ENCODE measurements around the gene KCNJ4.

Gene KCNJ4

DNA sequence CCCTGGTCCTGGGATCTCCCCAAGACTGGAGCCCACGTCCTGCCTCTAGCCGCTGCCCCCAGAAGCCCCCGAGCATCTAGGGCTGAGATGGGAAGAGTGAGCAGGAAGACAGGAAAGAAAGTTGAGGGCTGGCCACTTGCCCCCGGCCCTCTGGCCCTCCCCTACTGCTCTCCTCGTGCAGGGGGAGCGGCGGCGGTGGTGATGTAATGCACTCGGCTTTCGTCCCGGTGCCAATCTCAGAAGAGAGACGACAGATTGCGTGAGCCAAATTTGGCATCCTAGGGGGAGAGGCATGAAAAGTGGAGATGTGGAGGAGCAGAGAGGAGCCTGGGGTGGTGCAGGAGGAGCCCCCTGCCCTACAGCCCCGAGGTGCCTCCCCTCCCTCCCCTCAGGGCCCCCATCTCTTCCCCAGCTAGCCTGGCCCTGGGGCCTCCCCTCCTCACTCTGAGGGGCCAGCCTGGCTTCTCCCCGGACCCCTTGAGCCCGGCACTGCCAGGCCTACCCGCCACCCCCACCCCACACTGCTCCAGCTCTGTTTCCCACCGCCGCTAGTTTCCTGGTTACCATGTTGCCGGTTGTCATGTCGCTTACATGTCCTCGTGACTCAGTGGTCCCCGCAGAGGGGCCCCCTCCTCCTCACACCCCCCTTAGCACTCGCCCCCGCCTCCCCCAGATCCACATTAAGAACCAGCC is 2.5 kb downstream of the KCNJ4 start:
- H3K4me3 ChIP-seq (replicated peaks; ENCODE audit: low read depth, low read length), result no peak overlapping the region
- DNase-seq (ENCODE audit: low read depth), result peak; percentile 50
- TF ChIP-seq, protein P1, sequence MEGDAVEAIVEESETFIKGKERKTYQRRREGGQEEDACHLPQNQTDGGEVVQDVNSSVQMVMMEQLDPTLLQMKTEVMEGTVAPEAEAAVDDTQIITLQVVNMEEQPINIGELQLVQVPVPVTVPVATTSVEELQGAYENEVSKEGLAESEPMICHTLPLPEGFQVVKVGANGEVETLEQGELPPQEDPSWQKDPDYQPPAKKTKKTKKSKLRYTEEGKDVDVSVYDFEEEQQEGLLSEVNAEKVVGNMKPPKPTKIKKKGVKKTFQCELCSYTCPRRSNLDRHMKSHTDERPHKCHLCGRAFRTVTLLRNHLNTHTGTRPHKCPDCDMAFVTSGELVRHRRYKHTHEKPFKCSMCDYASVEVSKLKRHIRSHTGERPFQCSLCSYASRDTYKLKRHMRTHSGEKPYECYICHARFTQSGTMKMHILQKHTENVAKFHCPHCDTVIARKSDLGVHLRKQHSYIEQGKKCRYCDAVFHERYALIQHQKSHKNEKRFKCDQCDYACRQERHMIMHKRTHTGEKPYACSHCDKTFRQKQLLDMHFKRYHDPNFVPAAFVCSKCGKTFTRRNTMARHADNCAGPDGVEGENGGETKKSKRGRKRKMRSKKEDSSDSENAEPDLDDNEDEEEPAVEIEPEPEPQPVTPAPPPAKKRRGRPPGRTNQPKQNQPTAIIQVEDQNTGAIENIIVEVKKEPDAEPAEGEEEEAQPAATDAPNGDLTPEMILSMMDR (IDR thresholded peaks at IDR 0.05; ENCODE audit: low read length, missing control alignments), result no peak

- TF ChIP-seq, protein P1 (IDR thresholded peaks at IDR 0.05; ENCODE audit: low read length, missing control alignments), result no peak
- no peak overlapping the region for H3K4me3 ChIP-seq (replicated peaks; ENCODE audit: low read depth, low read length)
- no peak for DNase-seq (ENCODE audit: low read depth)
Observed at GRCh38 chr22:38451864-38452263, 3.1 kb downstream of the KCNJ4 start.

DNA sequence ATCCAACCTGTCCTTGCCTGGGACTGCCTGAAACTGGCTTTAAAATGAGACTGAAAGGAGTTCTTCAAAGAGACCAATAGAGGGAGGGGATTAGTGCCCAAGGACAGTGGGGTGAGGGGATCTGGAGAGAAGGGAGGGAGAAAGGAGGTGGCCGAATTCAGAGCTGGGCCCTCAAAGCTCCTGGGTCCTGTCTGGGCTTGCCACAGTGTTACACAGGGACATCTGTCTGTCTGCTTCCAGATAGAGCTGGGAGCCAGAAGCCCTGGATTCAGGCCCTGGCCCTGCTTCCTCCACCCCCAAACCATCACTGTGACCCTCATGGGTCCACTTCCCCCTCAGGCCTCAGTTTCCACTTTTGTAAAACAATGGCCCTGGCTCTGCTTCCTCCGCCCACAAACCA is 3.6 kb downstream of the KCNJ4 start:
- DNase-seq (ENCODE audit: low read depth), result no peak
- H3K4me3 ChIP-seq (replicated peaks; ENCODE audit: low read depth, low read length), result no peak overlapping the region
- TF ChIP-seq, protein P1 (IDR thresholded peaks at IDR 0.05; ENCODE audit: low read length, missing control alignments), result no peak

DNA sequence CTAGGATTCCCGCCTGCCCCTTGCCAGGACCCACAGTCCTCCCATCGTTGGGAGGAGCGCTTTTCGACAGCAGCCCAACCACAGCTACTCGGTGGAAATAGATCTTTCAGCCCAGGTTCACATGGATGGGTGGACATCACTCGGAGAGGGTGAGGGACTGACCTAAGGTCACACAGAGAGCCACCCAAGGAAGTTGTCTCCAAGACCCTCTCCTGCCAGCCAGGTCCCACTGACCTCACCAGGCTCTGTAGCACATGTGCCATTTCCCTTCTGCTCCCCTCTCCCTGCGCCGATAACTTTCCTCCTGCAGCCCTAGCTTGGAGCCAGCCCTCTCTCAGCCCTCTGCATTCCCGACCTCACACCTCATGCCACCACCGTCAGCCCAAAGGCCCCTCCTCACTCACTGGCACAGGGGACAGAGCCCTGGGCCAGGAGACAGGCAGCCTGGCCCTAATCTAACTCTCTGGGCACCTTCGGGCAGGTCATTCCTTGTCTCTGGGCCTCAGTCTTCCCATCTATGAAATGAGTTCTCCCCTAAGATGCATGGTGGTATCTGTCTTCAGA is 4.7 kb downstream of the KCNJ4 start:
- H3K4me3 ChIP-seq (replicated peaks; ENCODE audit: low read depth, low read length), result no peak overlapping the region
- TF ChIP-seq, protein P1 (IDR thresholded peaks at IDR 0.05; ENCODE audit: low read length, missing control alignments), result no peak
- no peak for DNase-seq (ENCODE audit: low read depth)

DNA sequence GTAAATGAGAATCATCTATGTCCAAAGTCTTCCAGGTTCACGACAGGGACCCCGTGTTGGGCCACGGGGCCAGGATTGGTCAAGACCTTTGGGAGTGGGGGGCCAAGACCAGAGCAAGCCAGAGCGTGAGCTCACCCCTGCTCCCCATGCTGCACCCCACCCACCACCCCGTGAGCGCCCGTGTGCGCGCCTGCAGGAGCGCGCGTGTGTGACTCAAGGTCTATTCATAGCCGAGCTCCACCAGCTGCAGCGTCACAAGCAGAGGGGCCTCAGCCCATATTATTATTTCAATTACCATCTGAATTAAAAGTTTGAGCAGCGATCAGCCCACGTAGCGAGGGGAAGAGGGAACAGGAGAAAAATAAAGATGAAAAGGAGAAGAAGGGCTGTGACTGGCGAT is 5.2 kb downstream of the KCNJ4 start:
- TF ChIP-seq, protein P1 (IDR thresholded peaks at IDR 0.05; ENCODE audit: low read length, missing control alignments), result no peak
- DNase-seq (ENCODE audit: low read depth), result no peak
- no peak overlapping the region for H3K4me3 ChIP-seq (replicated peaks; ENCODE audit: low read depth, low read length)

GRCh38 chr22:38448945-38449745 is 5.9 kb downstream of the KCNJ4 start:
- no peak overlapping the region for H3K4me3 ChIP-seq (replicated peaks; ENCODE audit: low read depth, low read length)
- no peak for DNase-seq (ENCODE audit: low read depth)
- TF ChIP-seq, protein P1 (IDR thresholded peaks at IDR 0.05; ENCODE audit: low read length, missing control alignments), result no peak

Measured in fibroblast of pulmonary artery (primary cell).